Liver (tissue), 9 donors: ENCODE measurements around the gene FAM241B. TPM values are rescaled to one million over a fixed set of nuclear protein-coding genes. Genes with fewer than 3 reads are reported as not detected.

Experiments used
- DNase-seq: peaks from one replicate; pipeline ENCODE4 v3.0.0-alpha.2; 2017; ENCODE audit warnings: low spot score
- H3K27ac ChIP-seq, 2 donors: one replicate each; pipeline ENCODE4 v1.7.0; 2013; ENCODE audit warnings: inconsistent platforms in 2 of 2, low read length in 2 of 2, control low read depth in 1 of 2, low read depth in 1 of 2, mild to moderate bottlenecking in 1 of 2
- H3K27me3 ChIP-seq, 4 donors: one replicate each; pipeline versions ENCODE4 v1.6.1 to v1.7.0; 2013; ENCODE audit warnings: low read length in 3 of 4, inconsistent platforms in 1 of 4, mild to moderate bottlenecking in 1 of 4, moderate library complexity in 1 of 4; ENCODE audit not compliant: control insufficient read depth in 4 of 4, insufficient read depth in 4 of 4
- H3K36me3 ChIP-seq, 4 donors: one replicate each; pipeline versions ENCODE4 v1.6.1 to v1.7.0; 2013; ENCODE audit warnings: low read length in 3 of 4, mild to moderate bottlenecking in 3 of 4, low read depth in 1 of 4, moderate library complexity in 1 of 4; ENCODE audit not compliant: control insufficient read depth in 4 of 4, insufficient read depth in 3 of 4
- H3K4me1 ChIP-seq, 4 donors: one replicate each; pipeline versions ENCODE4 v1.6.1 to v1.7.0; 2013; ENCODE audit warnings: low read length in 3 of 4, mild to moderate bottlenecking in 3 of 4, moderate library complexity in 1 of 4; ENCODE audit not compliant: control insufficient read depth in 4 of 4, insufficient read depth in 4 of 4
- H3K4me3 ChIP-seq, 3 donors: one replicate each; pipeline versions ENCODE4 v1.6.1 to v1.7.0; 2013; ENCODE audit warnings: low read length in 3 of 3, control low read depth in 1 of 3, low read depth in 1 of 3, mild to moderate bottlenecking in 1 of 3
- H3K9ac ChIP-seq, 2 donors: one replicate each; pipeline ENCODE4 v1.7.0; 2013; ENCODE audit warnings: low read length in 2 of 2, mild to moderate bottlenecking in 2 of 2, moderate library complexity in 2 of 2, control low read depth in 1 of 2, low read depth in 1 of 2
- H3K9me3 ChIP-seq, 4 donors: one replicate each; pipeline versions ENCODE4 v1.6.1 to v1.7.0; 2013; ENCODE audit warnings: low read length in 3 of 4; ENCODE audit not compliant: control insufficient read depth in 4 of 4
- ATF3 ChIP-seq: IDR thresholded peaks from 2 replicates; pipeline ENCODE4 v1.6.1; 2016; ENCODE audit warnings: antibody characterized with exemption
- CTCF ChIP-seq: fragments of 150-350 bp; IDR thresholded peaks from 2 replicates; pipeline ENCODE4 v1.5.1; 2017; ENCODE audit warnings: improper control_type of control experiment, low read depth, low read length; ENCODE audit not compliant: missing input control
- EGR1 ChIP-seq, 2 donors: IDR thresholded peaks; 2 replicates each; pipeline ENCODE4 v1.6.1; 2016 to 2018; ENCODE audit warnings: antibody characterized with exemption in 2 of 2, low read depth in 2 of 2
- FOXA1 ChIP-seq: IDR thresholded peaks from 2 replicates; pipeline ENCODE4 v1.6.1; 2016; ENCODE audit warnings: antibody characterized with exemption
- FOXA2 ChIP-seq: IDR thresholded peaks from 2 replicates; pipeline ENCODE4 v1.6.1; 2016; ENCODE audit warnings: antibody characterized with exemption
- GABPA ChIP-seq, 2 donors: IDR thresholded peaks in 1 of 2; conservative IDR thresholded peaks in 1 of 2; 2 replicates each; pipeline ENCODE4 v1.6.1; 2016; ENCODE audit warnings: antibody characterized with exemption in 2 of 2, mild to moderate bottlenecking in 1 of 2, moderate library complexity in 1 of 2
- HNF4A ChIP-seq, 2 donors: conservative IDR thresholded peaks; 2 replicates each; pipeline ENCODE4 v1.6.1; 2016; ENCODE audit warnings: antibody characterized with exemption in 2 of 2, mild to moderate bottlenecking in 2 of 2
- HNF4G ChIP-seq: IDR thresholded peaks from 2 replicates; pipeline ENCODE4 v1.6.1; 2016; ENCODE audit warnings: antibody characterized with exemption
- JUND ChIP-seq, 2 donors: IDR thresholded peaks; 2 replicates each; pipeline ENCODE4 v1.6.1; 2016; ENCODE audit warnings: antibody characterized with exemption in 2 of 2
- NR2F2 ChIP-seq: IDR thresholded peaks from 2 replicates; pipeline ENCODE4 v1.6.1; 2016; ENCODE audit warnings: antibody characterized with exemption
- RAD21 ChIP-seq, 2 donors: IDR thresholded peaks; 2 replicates each; pipeline ENCODE4 v1.6.1; 2016; ENCODE audit warnings: antibody characterized with exemption in 2 of 2, mild to moderate bottlenecking in 2 of 2
- REST ChIP-seq: IDR thresholded peaks from 2 replicates; pipeline ENCODE4 v1.6.1; 2016; ENCODE audit warnings: antibody characterized with exemption, mild to moderate bottlenecking
- RXRA ChIP-seq, 2 donors: IDR thresholded peaks; 2 replicates each; pipeline ENCODE4 v1.6.1; 2017 to 2018; ENCODE audit warnings: antibody characterized with exemption in 2 of 2, mild to moderate bottlenecking in 1 of 2
- SP1 ChIP-seq: IDR thresholded peaks from 2 replicates; pipeline ENCODE4 v1.6.1; 2018; ENCODE audit warnings: antibody characterized with exemption, mild to moderate bottlenecking
- TAF1 ChIP-seq: conservative IDR thresholded peaks from 2 replicates; pipeline ENCODE4 v1.6.1; 2016; ENCODE audit warnings: antibody characterized with exemption, mild to moderate bottlenecking
- YY1 ChIP-seq: IDR thresholded peaks from 2 replicates; pipeline ENCODE4 v1.6.1; 2016; ENCODE audit warnings: antibody characterized with exemption, mild to moderate bottlenecking
- ZBTB33 ChIP-seq: IDR thresholded peaks from 2 replicates; pipeline ENCODE4 v1.6.1; 2016; ENCODE audit warnings: antibody characterized with exemption
- WGBS: extraction: QIAGEN DNeasy Blood & Tissue Kit; methylation state at CpG from one replicate; pipeline ENCODE4 v1.1.7; 2013; 5-methylcytosine and 5-hydroxymethylcytosine counted together
- polyA plus RNA-seq, 2 donors: library from polyadenylated mRNA; stranded (reverse) in 1 of 2; unstranded in 1 of 2; fragments of 200-250 nt in 1 of 2; fragments of >200 nt in 1 of 2; fragmentation: Nextera tagmentation in 1 of 2; extraction: Ambion mirVana in 1 of 2; gene quantifications; one replicate each; pipeline versions ENCODE4 v1.2.1 to v1.2.3, GENCODE V29; 2013 to 2015
- total RNA-seq, 2 donors: library from RNA; depleted of rRNA; stranded (reverse); fragments of >200 nt; gene quantifications; one replicate each; pipeline ENCODE4 v1.2.3, GENCODE V29; 2014
- donor health status: healthy.
- donor health status: healthy.
- donor health status: healthy.
- donor health status: healthy.
- donor health status: healthy.

Gene FAM241B
- total and polyA plus RNA-seq, 4 donors: 0.84 to 2.5 (median 1.7) TPM

GRCh38 chr10:69646185-69647060 lies 16.4 kb downstream of the FAM241B start:
- Histone ChIP-seq H3K27me3 (no peaks in the 10 kb centered on the region), H3K27ac (no peak overlapping the region), H3K9me3 (no peaks in the 10 kb centered on the region), H3K4me3 (no peak overlapping the region), H3K9ac (no peak overlapping the region), H3K4me1 (no peaks in the 10 kb centered on the region), H3K36me3 (no peaks in the 10 kb centered on the region)
- no peak for DNase-seq
- 81% methylated on average over 11 of the region's 11 CpGs for WGBS
- no peak for TF ChIP-seq SP1
- TF ChIP-seq ZBTB33: no peak
- no peak for TF ChIP-seq JUND (IDR thresholded peaks at IDR 0.05)
- TF ChIP-seq CTCF: no peak
- no peak for TF ChIP-seq REST
- no peak for TF ChIP-seq RXRA (IDR thresholded peaks at IDR 0.05)
- no peak for TF ChIP-seq ATF3
- TF ChIP-seq FOXA1: no peak
- TF ChIP-seq RAD21 (IDR thresholded peaks at IDR 0.05): no peak
- no peak for TF ChIP-seq GABPA (IDR thresholded peaks at IDR 0.05 in 1 of 2, conservative IDR thresholded peaks at IDR 0.05 in 1 of 2)
- TF ChIP-seq FOXA2: no peak
- TF ChIP-seq YY1: no peak
- no peak for TF ChIP-seq HNF4G
- TF ChIP-seq HNF4A (conservative IDR thresholded peaks at IDR 0.05): no peak
- TF ChIP-seq NR2F2: no peak
- no peak for TF ChIP-seq EGR1 (IDR thresholded peaks at IDR 0.05; ENCODE audit: low read depth in 2 of 2)
- TF ChIP-seq TAF1: no peak
